GM06990 (cell line): Measurements from ENCODE around the gene PRLR.

Source experiments
- DNase-seq: peaks from one replicate; pipeline ENCODE4 v3.0.0-alpha.2; 2011; ENCODE audit not compliant: insufficient read length; ENCODE audit errors: extremely low read depth
- H3K27me3 ChIP-seq: replicated peaks from 2 replicates; pipeline ENCODE4 v1.6.0; 2011; ENCODE audit warnings: low read length; ENCODE audit not compliant: control insufficient read depth, insufficient read depth
- H3K36me3 ChIP-seq: 2 replicates; pipeline ENCODE4 v1.5.1; 2011; ENCODE audit warnings: low read length; ENCODE audit not compliant: control insufficient read depth, insufficient read depth
- H3K4me3 ChIP-seq: replicated peaks from 2 replicates; pipeline ENCODE4 v1.5.1; 2011; ENCODE audit warnings: low read depth, mild to moderate bottlenecking, control low read depth, low read length
- TF ChIP-seq, protein P1 (sequence below): IDR thresholded peaks from 2 replicates; pipeline ENCODE4 v1.5.1; 2011; ENCODE audit warnings: low read length, control low read depth, mild to moderate bottlenecking, inconsistent platforms; ENCODE audit not compliant: insufficient read depth, poor library complexity, severe bottlenecking

Gene PRLR

DNA sequence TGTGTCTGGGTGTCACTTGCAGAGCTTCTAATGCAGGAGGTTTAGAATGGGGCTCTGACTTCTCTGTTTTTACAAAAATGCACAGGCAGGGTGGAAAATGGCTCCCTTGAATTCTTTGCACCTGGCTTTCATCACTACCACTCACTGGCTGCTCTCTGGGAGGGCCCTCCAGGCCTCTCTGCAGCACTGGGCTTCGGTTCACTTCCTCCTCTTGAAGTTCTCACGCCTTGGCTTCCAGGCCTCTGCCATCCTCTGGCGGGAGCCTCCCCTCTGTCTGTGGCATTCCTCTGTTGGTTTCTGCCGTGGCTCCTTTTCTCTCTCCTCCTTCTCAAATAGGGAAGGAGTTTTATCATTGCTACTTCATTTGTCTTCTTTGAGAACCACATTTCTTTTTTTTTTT, 2.8 kb upstream of the PRLR start:
- H3K4me3 ChIP-seq = no peak overlapping the region
- H3K36me3 ChIP-seq = no peaks in the 10 kb centered on the region
- no peaks in the 10 kb centered on the region for H3K27me3 ChIP-seq
- no peak for DNase-seq
- TF ChIP-seq, protein P1, sequence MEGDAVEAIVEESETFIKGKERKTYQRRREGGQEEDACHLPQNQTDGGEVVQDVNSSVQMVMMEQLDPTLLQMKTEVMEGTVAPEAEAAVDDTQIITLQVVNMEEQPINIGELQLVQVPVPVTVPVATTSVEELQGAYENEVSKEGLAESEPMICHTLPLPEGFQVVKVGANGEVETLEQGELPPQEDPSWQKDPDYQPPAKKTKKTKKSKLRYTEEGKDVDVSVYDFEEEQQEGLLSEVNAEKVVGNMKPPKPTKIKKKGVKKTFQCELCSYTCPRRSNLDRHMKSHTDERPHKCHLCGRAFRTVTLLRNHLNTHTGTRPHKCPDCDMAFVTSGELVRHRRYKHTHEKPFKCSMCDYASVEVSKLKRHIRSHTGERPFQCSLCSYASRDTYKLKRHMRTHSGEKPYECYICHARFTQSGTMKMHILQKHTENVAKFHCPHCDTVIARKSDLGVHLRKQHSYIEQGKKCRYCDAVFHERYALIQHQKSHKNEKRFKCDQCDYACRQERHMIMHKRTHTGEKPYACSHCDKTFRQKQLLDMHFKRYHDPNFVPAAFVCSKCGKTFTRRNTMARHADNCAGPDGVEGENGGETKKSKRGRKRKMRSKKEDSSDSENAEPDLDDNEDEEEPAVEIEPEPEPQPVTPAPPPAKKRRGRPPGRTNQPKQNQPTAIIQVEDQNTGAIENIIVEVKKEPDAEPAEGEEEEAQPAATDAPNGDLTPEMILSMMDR = no peak

DNA sequence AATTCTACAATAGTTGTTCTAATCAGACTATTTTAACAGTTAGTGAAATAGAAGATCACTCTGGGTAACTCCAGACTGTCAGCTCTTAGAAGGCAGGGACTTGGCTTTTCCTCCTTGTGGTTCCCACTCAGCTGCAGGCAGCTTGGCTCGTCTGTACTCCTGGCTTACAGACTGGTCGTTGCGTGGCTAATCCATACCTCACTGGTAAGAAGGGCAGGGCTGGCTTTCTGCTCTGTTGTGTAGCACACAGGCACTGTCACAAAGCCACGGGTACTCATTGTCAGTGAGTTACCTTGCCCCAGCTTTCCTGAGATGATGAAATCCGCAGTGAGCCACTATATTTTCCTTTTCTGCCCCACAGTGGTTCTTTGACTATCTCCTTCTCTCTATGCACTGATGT, 1.8 kb upstream of the PRLR start:
- H3K36me3 ChIP-seq = no peaks in the 10 kb centered on the region
- no peak overlapping the region for H3K4me3 ChIP-seq
- TF ChIP-seq, protein P1 = no peak
- no peak for DNase-seq
- H3K27me3 ChIP-seq = no peaks in the 10 kb centered on the region

DNA sequence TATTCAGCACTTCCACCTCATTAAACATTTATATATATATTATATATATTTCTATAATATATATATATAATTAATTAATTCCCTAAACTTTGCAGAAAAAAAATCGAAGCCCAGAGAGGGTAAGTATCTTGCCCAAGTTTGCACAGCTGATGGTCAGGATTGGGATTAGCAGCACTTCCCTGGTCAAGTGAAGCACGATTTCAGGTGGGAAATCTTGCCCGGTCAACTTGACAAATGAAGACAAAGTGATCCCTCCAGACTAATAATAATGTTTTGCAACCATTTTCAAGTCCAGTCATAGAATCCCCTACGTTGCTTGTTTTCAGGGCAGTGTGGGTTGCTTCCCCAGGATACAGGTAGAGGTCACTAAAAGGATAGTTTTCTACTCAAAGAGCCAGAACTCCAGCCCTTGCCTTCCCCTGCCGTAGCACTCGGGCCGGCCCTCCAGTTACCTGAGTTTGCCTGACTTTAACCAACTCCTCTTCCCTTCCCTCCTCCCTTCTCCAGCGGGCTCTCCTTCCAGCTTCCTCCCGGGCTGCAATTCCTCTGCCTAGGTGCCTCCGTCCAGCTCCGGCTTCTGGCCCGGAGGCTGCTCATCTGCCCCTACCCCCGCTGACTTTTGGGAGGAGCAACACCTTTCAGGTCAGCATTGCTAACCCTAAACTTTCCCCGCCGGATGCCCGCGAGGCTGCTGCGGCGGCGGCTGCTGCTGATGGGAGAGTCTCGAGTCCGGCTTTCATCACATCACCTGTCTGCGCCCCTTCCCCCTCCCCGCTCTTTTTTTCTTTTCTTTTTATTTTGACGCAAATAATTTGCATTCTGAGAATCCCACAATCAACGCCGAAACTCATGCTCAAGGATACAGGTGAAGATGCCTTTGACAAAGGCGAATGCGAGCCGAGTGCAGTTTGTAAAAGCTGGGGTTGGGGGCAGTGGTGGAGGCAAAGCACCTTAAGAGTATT, 930 bp downstream of the PRLR start:
- DNase-seq = peak; percentile 70
- TF ChIP-seq, protein P1 = peak; percentile 31
- no peaks in the 10 kb centered on the region for H3K36me3 ChIP-seq
- H3K4me3 ChIP-seq = peak overlapping the region; percentile 29
- no peaks in the 10 kb centered on the region; the same call in 1 of the 2 replicates for H3K27me3 ChIP-seq

DNA sequence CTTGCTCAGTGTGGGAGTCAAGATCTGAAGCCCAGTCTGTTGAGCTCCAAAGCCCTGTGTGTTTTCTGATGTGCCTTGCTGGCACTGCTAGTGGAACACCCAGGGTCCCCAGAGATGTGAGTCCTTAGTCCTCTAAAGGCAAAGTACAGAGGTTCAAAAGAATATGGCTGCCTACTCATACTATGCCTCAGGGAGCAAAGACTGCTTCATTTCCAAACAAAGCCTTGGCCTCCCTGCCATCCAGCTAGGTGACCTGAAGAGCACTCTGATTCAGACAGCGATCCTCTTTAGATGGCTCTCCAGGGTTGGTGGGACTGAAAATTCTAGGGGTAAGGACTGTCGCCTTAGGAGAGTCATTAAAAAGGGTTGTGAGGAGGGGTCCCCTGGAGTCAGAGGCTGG, 2.0 kb downstream of the PRLR start:
- H3K4me3 ChIP-seq = no peak overlapping the region
- DNase-seq = no peak
- H3K36me3 ChIP-seq = no peaks in the 10 kb centered on the region
- H3K27me3 ChIP-seq = no peaks in the 10 kb centered on the region; the same call in 1 of the 2 replicates
- TF ChIP-seq, protein P1 = no peak

DNA sequence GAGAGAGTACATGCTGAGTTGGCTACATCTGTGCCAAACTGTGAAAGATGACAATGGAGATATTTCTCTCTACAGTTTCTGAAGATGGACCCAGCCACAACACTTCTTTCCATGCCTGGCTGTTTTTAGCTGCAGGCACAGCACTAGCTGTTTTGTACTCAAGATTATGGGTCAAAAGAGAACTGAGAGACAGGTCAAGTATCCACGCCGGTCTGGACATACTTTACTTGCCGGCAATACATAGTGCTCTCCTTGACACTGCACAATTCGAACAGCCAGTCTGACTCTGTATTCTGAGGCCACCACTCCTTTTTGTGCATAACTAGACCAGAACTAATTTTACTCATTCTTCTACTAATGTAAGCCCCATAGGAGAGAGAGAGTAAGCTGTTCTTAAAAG, 2.6 kb downstream of the PRLR start:
- TF ChIP-seq, protein P1 = no peak
- no peak for DNase-seq
- H3K4me3 ChIP-seq = no peak overlapping the region
- no peaks in the 10 kb centered on the region; the same call in 1 of the 2 replicates for H3K27me3 ChIP-seq
- H3K36me3 ChIP-seq = no peaks in the 10 kb centered on the region
